NOMO-1 treated with DMSO at 0.1 percent for 48 hours (cell line): ENCODE results near the gene FADS3.

Experiments used
- DNase-seq: peaks from one replicate; lab custom pipeline; 2025; ENCODE audit not compliant: unreplicated experiment; lab: John Stamatoyannopoulos, UW

Gene FADS3

GRCh38 chr11:61913699-61914395 is 22.5 kb upstream of the FADS3 start:
- no peak for DNase-seq

- no peak for DNase-seq
Observed at GRCh38 chr11:61912991-61913698, 21.8 kb upstream of the FADS3 start.

GRCh38 chr11:61912530-61912898 is 21.2 kb upstream of the FADS3 start:
- peak; percentile 87 for DNase-seq

- no peak for DNase-seq
Observed at GRCh38 chr11:61911701-61912529, 20.6 kb upstream of the FADS3 start.

DNA sequence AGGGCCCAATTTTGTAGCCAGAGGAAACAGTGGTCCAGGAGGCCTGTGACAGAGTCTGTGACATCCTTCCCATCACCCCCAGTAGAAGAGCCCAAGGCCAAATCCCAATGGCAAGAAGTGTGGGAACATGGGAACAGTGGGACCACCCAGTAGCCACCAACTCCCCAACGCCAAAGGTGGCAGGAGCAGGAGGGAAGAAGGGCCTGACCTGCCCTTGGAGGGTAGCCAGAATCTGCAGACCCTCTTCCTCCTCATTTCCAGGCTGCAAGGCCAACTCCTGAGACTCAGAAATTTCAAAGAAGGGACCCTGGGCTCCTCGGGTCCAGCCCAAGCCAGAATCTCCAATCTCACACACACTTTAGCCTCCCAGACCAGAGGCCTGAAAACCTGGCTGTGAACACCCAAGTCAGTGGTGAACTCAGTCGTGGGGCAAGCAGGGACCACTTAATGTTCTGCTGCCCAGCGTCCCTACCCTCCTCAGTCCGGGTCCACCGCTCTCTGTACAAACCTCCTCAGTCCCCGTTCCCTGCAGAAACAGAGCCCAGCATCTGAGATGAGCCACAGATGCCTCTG is 19.9 kb upstream of the FADS3 start:
- DNase-seq = no peak

DNA sequence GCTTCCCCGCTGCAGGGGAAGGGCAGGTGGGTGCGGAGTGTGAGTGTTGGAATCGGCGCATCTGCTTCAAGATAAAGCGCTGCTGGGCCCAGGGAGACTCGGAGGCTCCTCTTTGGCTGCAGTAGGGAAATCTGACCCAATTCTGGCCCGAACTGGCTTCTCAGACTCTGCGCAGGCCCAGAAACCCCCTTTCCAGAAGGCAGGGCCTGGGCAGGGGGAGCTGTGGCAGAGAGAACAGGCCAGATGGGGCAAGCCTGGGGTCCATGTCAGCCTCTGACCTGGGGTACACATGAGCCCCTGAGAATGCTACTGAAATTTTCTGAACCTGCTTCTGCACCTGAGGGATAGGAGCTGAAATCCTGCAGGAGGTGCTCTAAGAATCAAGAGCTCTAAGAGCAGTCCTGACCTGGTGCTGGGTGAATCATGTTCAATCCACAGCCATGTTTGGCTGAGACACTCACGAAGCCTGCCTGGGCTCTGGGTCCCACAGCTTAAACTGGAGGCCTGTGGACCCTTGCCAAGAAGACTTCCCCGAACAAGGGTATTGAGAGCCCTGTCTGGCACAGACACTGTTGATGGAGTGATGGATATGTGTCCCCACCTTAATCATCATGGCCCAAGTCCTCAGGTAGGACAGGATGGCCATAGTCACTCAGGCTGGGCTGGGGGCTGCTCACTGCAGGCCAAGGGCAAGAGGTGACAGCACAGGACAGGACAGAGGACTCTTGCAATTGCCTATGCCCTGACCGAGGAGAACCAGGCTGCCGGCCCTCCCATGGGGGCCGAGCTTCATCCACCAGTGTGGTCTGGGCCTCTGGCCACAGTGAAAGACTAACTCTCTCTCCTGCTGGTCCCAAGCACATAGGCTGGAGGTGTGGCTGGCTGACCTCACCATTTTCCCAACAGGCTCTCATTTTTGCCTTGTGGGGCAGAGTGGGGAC is 19.1 kb upstream of the FADS3 start:
- DNase-seq = no peak

DNA sequence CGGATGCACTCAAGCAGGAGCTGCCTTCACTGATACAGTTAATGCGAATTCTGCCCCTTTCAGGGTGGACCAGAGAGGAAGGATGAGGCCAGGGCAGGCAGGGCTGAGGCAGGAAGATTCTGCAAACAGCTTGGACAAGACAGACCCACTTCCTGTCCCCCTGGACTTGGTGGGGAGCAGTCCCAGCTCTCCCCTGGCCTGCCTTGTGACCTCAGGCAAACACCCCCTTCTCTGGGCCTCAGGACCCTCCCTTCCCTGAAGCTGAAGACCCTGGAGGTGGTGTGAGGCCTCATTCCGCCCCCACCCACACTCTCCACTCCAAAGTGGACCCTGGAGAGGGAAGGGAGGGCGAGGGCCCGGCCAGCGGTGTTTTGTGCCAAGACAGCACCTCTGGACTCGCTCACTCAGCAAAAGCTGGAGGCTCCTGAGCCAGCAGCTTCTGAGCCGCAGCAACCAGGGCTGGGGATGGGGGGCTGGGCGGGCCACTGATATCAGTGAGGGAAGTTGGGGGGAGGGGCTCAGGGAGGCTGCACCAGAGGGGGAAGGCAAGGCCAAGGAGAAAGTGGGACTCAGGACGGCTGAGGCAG is 17.5 kb upstream of the FADS3 start:
- DNase-seq = no peak

DNA sequence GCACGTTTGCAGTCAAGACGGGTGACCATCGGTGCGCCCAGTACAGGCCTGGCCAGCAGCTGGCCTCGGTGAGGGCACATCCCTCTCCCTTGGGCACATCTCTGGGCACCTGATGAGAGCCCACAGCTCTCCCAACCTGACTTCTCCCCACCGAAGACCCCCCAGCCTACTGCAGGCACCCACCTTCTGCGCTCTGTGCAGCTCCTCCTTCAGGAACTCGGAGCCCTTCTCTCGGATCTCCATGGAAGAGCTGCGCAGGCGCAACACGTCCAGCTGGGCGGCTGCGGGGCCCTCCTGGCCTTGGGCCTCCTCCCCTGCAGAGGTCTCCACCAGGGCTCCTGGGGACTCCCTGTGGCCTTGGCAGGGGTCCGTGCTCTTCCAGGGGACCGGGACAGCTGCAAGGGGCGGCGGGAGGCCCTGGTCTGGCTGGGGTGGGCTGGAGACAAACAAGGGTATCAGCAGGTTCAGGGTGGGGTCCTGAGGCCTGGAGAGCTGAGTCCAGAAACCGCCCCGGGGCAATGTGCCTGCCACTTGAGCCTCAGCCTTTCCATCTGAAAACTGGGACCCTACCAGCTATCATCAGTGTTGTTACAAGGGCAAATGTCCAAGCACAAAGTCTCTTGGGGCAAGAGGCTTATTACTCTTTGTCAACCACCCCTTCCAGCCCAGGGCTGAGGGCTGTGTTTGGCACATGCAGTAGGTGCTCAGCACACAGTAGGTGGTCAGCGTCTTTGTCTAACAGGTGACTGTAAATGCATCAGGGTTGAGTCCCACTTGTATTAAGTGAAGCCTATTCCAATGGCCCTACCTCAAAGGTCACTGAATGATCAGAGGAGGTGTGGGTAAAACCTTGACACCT is 16.8 kb upstream of the FADS3 start:
- DNase-seq = no peak

DNA sequence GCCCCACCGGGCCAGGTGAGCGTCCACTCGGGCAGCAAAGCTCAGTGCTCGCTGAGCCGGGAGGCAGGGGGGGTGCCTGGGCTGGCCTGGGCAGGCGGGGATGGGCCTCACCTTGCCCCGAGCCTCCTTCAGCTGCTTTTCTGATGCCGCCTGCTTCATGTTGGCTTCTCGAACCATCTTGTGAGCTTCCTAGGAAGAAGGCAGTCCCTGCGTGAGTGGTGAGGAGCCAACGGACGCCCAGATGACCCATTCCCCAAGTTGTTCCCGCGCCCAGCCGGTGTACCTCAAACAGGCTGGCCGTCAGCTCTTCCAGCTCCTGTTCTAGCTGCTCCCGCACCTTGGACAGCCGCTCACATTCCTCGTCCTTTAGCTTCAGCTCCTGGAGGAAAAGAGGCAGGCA is 15.9 kb upstream of the FADS3 start:
- DNase-seq = no peak

DNA sequence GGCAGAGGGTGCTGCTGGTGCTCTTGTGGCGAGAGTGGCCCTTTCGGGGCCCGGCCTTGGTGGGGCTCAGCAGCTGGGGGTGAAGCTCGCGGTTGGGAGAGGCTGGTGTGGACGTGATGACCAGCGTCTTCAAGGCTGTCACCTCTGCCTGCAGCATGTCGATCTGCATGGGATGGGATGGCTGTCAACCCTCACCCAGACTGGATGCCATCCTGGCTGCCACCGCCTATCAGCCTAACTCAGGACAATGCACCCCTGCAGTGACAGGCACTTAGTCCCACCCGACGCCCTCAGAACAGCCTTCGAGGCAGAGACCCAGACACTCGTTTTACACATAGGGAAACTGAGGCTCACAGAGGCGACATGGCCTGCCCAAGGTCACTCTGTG is 15.2 kb upstream of the FADS3 start:
- DNase-seq = no peak

DNA sequence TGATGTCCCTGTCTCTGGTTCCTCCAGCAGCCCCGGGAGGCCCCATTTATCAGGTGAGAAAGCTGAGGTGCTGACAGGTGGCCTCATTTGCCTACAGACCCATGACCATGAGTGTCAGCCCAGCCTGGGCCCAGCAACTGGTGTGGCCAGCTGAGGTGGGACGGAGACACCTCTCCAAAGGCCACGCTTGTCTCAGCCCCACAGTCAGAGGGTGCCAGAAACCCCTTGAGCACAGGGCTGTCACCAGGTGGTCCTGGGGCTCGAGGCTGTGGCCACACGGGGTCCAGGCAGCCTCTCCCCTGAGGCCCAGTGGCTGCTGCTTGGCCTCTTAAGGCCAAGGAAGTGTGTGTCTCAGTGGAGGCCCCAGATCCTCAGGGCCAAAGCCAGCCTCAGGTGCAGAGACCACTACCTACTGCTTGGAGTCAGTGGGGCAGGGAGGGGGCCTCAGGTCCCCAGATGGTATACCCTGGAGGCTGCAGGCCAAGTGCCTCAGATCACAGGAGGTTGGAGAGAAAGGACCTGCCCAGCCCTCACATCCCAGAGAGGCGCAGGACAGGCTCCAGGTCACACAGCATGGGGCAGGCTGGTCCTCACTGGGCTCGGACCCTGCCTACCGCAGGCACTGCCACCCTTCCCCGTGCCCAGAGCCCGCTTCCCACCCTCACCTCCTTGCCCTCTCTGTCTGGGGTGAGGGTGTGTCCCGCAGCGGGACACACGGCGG is 14.6 kb upstream of the FADS3 start:
- DNase-seq = no peak

DNA sequence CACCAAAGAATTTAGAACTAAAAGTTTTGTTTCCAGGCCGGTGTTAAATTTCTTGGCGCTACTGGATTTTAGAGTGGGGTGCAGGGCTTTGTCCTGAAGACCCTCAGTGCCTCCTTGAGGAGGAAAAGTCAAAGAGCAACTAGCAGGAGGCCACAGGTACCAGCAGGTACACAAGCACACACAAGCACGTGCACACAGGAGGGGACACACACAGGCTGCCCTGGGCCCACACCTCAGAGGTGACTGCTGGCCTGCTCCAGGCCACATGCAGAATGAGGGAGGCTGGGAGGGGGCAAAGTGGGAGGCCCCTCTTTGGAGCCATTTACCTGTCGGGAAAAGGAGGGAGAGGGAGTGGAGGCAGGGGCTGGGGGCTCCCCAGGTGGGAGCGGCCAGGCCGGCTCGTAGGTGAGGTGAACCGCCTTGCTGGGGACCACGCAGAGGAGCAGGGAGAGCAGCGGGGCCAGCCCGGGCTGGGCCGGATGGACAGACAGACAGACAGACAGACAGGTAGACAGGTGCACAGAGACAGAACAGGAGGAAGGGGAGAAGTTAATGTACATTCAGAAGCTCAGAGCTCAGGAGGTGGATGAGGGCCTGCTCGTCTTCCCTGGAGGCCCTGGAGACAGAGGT is 13.8 kb upstream of the FADS3 start:
- DNase-seq = no peak

DNA sequence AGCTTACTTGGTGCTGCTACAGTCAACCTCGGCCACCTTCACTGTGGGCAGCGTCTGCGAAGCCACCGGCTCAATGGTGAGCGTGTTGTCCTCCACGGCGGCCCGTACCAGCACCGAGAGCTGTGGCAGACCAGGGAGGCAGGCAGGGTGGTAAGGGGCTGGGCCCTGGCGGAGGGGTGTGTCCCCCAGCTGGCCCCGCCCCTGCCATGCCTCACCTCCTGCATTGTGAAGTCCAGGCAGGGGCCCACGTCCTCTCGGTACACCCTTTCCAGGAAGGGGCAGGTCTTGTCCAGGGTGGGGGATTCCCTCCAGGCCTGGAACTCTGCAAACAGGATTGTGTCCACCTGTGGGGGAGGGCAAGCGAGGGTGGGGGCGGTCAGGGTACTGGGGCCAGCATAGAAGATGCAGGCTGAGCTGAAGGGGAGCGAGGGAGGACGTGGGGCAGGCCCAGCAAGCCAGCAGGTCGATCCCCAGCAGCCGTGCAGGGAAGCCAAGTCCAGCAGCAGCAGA is 13.2 kb upstream of the FADS3 start:
- no peak for DNase-seq

DNA sequence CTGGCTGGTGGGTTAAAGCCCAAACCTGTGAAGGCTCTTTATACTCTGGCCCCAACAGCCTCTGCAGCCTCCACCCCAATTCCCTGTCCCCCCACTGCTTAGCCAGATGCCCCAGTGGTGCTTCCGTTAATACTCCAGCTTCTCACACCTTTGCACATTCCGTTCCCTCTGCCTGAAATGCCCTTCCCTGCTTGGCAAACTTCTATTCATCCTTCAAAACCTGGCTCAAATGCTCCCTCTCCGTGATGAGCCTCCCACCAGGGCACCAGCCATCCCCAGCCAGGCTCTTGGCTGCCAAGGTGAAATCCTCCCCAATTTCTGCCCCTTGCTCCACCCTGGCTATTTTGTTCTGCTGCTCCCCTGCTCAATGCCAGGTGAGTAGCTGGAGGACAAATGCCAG is 12.5 kb upstream of the FADS3 start:
- DNase-seq = no peak

- DNase-seq = no peak
Observed at GRCh38 chr11:61902313-61902712, 11.0 kb upstream of the FADS3 start.

GRCh38 chr11:61901397-61901796 is 10.1 kb upstream of the FADS3 start:
- no peak for DNase-seq

DNA sequence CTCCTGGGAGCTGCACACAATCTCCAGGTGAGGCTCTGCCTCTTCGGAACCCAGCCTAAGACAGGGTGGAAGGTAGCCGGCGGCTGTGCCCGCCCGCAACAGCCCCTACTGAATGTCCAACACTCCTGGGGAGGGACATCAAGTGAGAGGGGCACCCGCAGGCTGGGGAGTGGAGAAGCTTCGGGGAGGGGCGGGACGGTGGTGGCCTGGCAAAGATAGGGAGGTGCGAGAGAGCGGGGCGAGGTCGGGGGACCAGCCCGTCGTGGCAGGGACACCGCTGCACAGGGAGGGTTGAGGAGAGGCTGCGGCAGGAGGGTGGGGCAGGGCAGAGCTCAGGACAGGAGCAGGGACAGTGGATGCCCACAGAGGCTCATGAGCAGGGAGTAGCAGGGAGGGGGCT is 8.9 kb upstream of the FADS3 start:
- no peak for DNase-seq
